Lower lobe of right lung (tissue), 2 donors: Measurements from ENCODE around the gene STIMATE. TPM values are rescaled to one million over a fixed set of nuclear protein-coding genes. Genes with fewer than 3 reads are reported as not detected.

ENCODE experiments used
- ATAC-seq, 2 donors: fragments of 200-7000 bp; cut with Tn5 transposase; one replicate each; pipeline ENCODE4 v1.9.1; 2020 to 2022; ENCODE audit warnings: mild to moderate bottlenecking in 2 of 2, moderate library complexity in 2 of 2
- DNase-seq: peaks from one replicate; pipeline ENCODE4 v3.0.0-alpha.2; 2020
- H3K27ac ChIP-seq: fragments of 200-600 bp; one replicate; pipeline ENCODE4 v1.8.0; 2022
- H3K27me3 ChIP-seq: fragments of 200-600 bp; one replicate; pipeline ENCODE4 v1.8.0; 2022; ENCODE audit warnings: low read depth
- H3K36me3 ChIP-seq: fragments of 200-600 bp; one replicate; pipeline ENCODE4 v1.8.0; 2022; ENCODE audit warnings: mild to moderate bottlenecking
- H3K4me1 ChIP-seq: fragments of 200-600 bp; one replicate; pipeline ENCODE4 v1.8.0; 2022
- H3K4me3 ChIP-seq: fragments of 200-600 bp; one replicate; pipeline ENCODE4 v1.8.0; 2022; ENCODE audit warnings: mild to moderate bottlenecking
- H3K9me3 ChIP-seq: fragments of 200-600 bp; one replicate; pipeline ENCODE4 v1.8.0; 2022
- CTCF ChIP-seq: fragments of 200-600 bp; IDR thresholded peaks from one replicate; pipeline ENCODE4 v1.8.0; 2022; ENCODE audit warnings: antibody characterized with exemption, mild to moderate bottlenecking
- intact Hi-C: fragments of 100-400 bp; cut with DNase I; formaldehyde crosslinking; loops from one replicate; pipeline ENCODE4 v1.11.0; 2022
- total RNA-seq: library from RNA; stranded (reverse); fragmentation: NEBNext Ultra II Directional; extraction: Animal tissue kit (Norgen Biotek cat#: 25700); gene quantifications from one replicate; pipeline ENCODE4 v1.2.1, GENCODE V29; 2021
- donor health status: DM: no; HTN: yes; CAD: no; lungs with severe emphysema.

STIMATE gene
- total RNA-seq, 1 donor from 2014 or later = 42.4 TPM

- no peaks in the 10 kb centered on the region for H3K27me3 ChIP-seq
- peak in 1 of 2 donors; percentile 53 for ATAC-seq
Measured at GRCh38 chr3:52882377-52882776, 15.0 kb downstream of the STIMATE start.

GRCh38 chr3:52881871-52882270 is 15.5 kb downstream of the STIMATE start:
- Histone ChIP-seq H3K4me1 (peaks cover 8% of the 10 kb centered on the region), H3K4me3 (no peak overlapping the region), H3K27me3 (no peaks in the 10 kb centered on the region), H3K36me3 (peaks cover 14% of the 10 kb centered on the region), H3K27ac (no peak overlapping the region), H3K9me3 (no peaks in the 10 kb centered on the region)
- no peak for DNase-seq
- peak; percentile 32 to 44 for ATAC-seq
- intact Hi-C loops = no loop called here
- no peak for TF ChIP-seq CTCF

More at GRCh38 chr3:52882377-52882776, 15.0 kb downstream of the STIMATE start:
- Histone ChIP-seq H3K9me3 (no peaks in the 10 kb centered on the region), H3K36me3 (peaks cover 14% of the 10 kb centered on the region), H3K4me3 (no peak overlapping the region), H3K4me1 (peaks cover 13% of the 10 kb centered on the region), H3K27ac (no peak overlapping the region)
- DNase-seq = no peak
- TF ChIP-seq CTCF = no peak
- intact Hi-C loops = no loop called here

- no peak for TF ChIP-seq CTCF
- intact Hi-C loops = no loop called here
- DNase-seq (no peak), ATAC-seq (no peak)
- Histone ChIP-seq H3K27me3 (no peaks in the 10 kb centered on the region), H3K36me3 (peaks cover 5% of the 10 kb centered on the region), H3K4me1 (peaks cover 9% of the 10 kb centered on the region), H3K4me3 (no peak overlapping the region), H3K27ac (no peak overlapping the region), H3K9me3 (no peaks in the 10 kb centered on the region)
Measured at GRCh38 chr3:52880474-52880873, 16.9 kb downstream of the STIMATE start.

- no peak for ATAC-seq
Measured at GRCh38 chr3:52880047-52880446, 17.3 kb downstream of the STIMATE start.

GRCh38 chr3:52879581-52879980 is 17.8 kb downstream of the STIMATE start:
- Histone ChIP-seq H3K27ac (no peak overlapping the region), H3K9me3 (no peaks in the 10 kb centered on the region), H3K27me3 (no peaks in the 10 kb centered on the region), H3K36me3 (no peaks in the 10 kb centered on the region), H3K4me3 (no peak overlapping the region), H3K4me1 (peaks cover 14% of the 10 kb centered on the region)
- ATAC-seq = no peak
- intact Hi-C loops = no loop called here
- TF ChIP-seq CTCF = no peak
- no peak for DNase-seq

More at GRCh38 chr3:52880047-52880446, 17.3 kb downstream of the STIMATE start:
- H3K27ac ChIP-seq = no peak overlapping the region
- TF ChIP-seq CTCF = no peak
- peaks cover under 1% of the 10 kb centered on the region for H3K36me3 ChIP-seq
- H3K9me3 ChIP-seq = no peaks in the 10 kb centered on the region
- no peaks in the 10 kb centered on the region for H3K27me3 ChIP-seq
- no peak overlapping the region for H3K4me3 ChIP-seq
- no peak for DNase-seq
- peaks cover 12% of the 10 kb centered on the region for H3K4me1 ChIP-seq
- intact Hi-C loops = no loop called here

- H3K27me3 ChIP-seq = no peaks in the 10 kb centered on the region
- peaks cover 17% of the 10 kb centered on the region for H3K4me1 ChIP-seq
- TF ChIP-seq CTCF = no peak
- intact Hi-C loops = no loop called here
- ATAC-seq (no peak), DNase-seq (no peak)
- H3K4me3 ChIP-seq = no peak overlapping the region
- H3K27ac ChIP-seq = no peak overlapping the region
- H3K36me3 ChIP-seq = no peaks in the 10 kb centered on the region
- H3K9me3 ChIP-seq = no peaks in the 10 kb centered on the region
Measured at GRCh38 chr3:52879090-52879489, 18.3 kb downstream of the STIMATE start.
